Esophagus muscularis mucosa (tissue), 3 donors: ENCODE measurements around the gene RPL9.

Source experiments
- CTCF ChIP-seq, 3 experiments: fragments of 200-600 bp in 2 of 3; fragments of 450-650 bp in 1 of 3; sonication (generic) in 2 of 3; IDR thresholded peaks; one replicate each; pipeline ENCODE4 v1.5.1; 2017 to 2019; ENCODE audit warnings: antibody characterized with exemption in 3 of 3, mild to moderate bottlenecking in 2 of 3, moderate library complexity in 1 of 3
- POLR2A ChIP-seq: fragments of 450-650 bp; IDR thresholded peaks from one replicate; pipeline ENCODE4 v1.6.1; 2017; ENCODE audit warnings: antibody characterized with exemption, moderate library complexity, mild to moderate bottlenecking, low read depth
- POLR2AphosphoS5 ChIP-seq, 2 donors: sonication (generic); formaldehyde crosslinking; IDR thresholded peaks; one replicate each; pipeline ENCODE4 v1.6.1; 2017; ENCODE audit warnings: antibody characterized with exemption in 2 of 2

- TF ChIP-seq CTCF (IDR thresholded peaks at IDR 0.05): no peak
- TF ChIP-seq POLR2AphosphoS5 (IDR thresholded peaks at IDR 0.05): no peak
- no peak for TF ChIP-seq POLR2A
Measured at GRCh38 chr4:39435659-39436563, 22.8 kb downstream of the RPL9 start.
